Activated T-cell treated with anti-CD3 and anti-CD28 coated beads, Interleukin-2, amount 50 U/mL, for 24 hours (primary cell): Measurements from ENCODE around the gene CHD2.
A peak's percentile ranks its signal among the peaks of the same experiment; 100 is the strongest.
"Not testable (repeated sequence)": the region's sequence is repeated elsewhere in the genome, so short reads cannot be mapped to it uniquely, and the experiment has no call there.

Experiments
- DNase-seq: peaks from one replicate; pipeline ENCODE4 v3.0.0-alpha.2; 2020
- H3K27ac Mint-ChIP-seq: 2 replicates; pipeline ENCODE4 v1.8.0; 2020; ENCODE audit warnings: mild to moderate bottlenecking, mixed read lengths
- H3K27me3 Mint-ChIP-seq: 2 replicates; pipeline ENCODE4 v1.8.0; 2020; ENCODE audit warnings: mixed read lengths
- H3K36me3 Mint-ChIP-seq: 2 replicates; pipeline ENCODE4 v1.8.0; 2020; ENCODE audit warnings: low read depth, mixed read lengths
- H3K4me1 Mint-ChIP-seq: 2 replicates; pipeline ENCODE4 v1.8.0; 2020; ENCODE audit warnings: low read depth, mixed read lengths
- H3K4me3 Mint-ChIP-seq: 2 replicates; pipeline ENCODE4 v1.8.0; 2020; ENCODE audit warnings: mild to moderate bottlenecking, moderate library complexity, mixed read lengths
- H3K9me3 Mint-ChIP-seq: 2 replicates; pipeline ENCODE4 v1.8.0; 2020; ENCODE audit warnings: mixed read lengths

CHD2 gene

GRCh38 chr15:93028632-93029213, 128.6 kb downstream of the CHD2 start:
- peak overlapping the region; percentile 77 for H3K27ac Mint-ChIP-seq
- peaks cover 45% of the 10 kb centered on the region for H3K36me3 Mint-ChIP-seq
- H3K4me3 Mint-ChIP-seq, result no peak overlapping the region
- H3K4me1 Mint-ChIP-seq, result peaks cover 62% of the 10 kb centered on the region
- no peaks in the 10 kb centered on the region for H3K27me3 Mint-ChIP-seq
- DNase-seq, result no peak
- no peaks in the 10 kb centered on the region for H3K9me3 Mint-ChIP-seq

- Mint-ChIP-seq H3K27me3 (no peaks in the 10 kb centered on the region), H3K36me3 (peaks cover 39% of the 10 kb centered on the region), H3K4me1 (peaks cover 56% of the 10 kb centered on the region), H3K9me3 (no peaks in the 10 kb centered on the region), H3K27ac (peak overlapping the region; percentile 77), H3K4me3 (no peak overlapping the region)
- DNase-seq, result no peak
Measured at GRCh38 chr15:93029214-93029835, 129.2 kb downstream of the CHD2 start.

DNA sequence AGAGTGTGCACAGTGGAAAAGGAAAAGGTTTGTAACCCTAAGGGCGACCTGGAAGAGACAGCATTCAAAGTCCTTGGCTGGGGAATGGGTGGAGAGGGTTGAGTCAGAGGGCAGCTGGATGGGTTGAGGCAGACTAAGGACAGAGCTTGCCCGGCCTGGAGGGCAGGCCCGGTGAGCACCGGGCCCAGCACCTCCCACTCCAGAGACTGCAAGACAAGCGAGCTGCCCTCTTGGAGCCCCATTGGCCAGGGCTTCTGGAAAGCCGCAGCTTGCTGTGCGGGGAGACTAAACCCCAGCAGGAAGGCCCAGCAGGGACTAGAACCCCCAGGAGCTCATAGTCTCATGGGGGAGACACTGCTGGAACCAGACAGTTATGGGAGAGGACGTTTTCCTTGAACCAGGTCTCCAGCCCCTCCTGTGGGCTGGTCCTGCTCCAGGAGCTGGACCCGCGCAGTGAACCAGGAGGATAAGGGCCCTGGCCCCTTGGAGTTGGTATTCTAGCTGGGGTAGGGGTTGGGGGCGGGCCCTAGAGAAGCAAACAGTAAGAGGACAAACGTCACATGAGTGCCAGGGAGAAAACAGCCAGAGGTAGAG, 129.8 kb downstream of the CHD2 start:
- Mint-ChIP-seq H3K4me1 (peaks cover 50% of the 10 kb centered on the region), H3K36me3 (peaks cover 33% of the 10 kb centered on the region), H3K27me3 (no peaks in the 10 kb centered on the region), H3K4me3 (no peak overlapping the region), H3K27ac (peak overlapping the region; percentile 74), H3K9me3 (no peaks in the 10 kb centered on the region)
- no peak for DNase-seq

GRCh38 chr15:93030430-93031102, 130.4 kb downstream of the CHD2 start:
- Mint-ChIP-seq H3K9me3 (no peaks in the 10 kb centered on the region), H3K36me3 (peaks cover 27% of the 10 kb centered on the region), H3K4me3 (no peak overlapping the region), H3K4me1 (peaks cover 44% of the 10 kb centered on the region), H3K27me3 (no peaks in the 10 kb centered on the region), H3K27ac (peak overlapping the region; percentile 74)
- DNase-seq, result peak; percentile 79

DNA sequence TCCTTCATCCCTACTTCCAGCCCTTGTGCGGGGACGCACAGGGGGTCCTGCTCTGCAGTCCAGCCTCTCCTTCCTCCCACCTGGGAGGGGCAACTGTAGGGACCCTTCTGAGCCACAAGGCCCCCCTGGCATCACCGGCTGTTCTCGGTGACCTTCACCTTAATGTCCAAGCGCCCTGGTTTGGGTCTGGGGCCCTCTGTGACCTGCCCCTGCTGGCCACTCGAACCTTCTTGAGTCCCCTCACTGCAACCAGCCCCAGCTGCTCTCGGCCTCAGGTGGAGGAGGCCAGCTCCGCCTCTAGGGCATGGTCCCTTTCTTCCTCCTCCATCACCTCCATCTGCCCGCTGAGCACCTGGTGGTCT, 131.0 kb downstream of the CHD2 start:
- peaks cover 22% of the 10 kb centered on the region for H3K36me3 Mint-ChIP-seq
- peaks cover 2% of the 10 kb centered on the region for H3K27me3 Mint-ChIP-seq
- H3K4me1 Mint-ChIP-seq, result peaks cover 43% of the 10 kb centered on the region

GRCh38 chr15:93031557-93032384, 131.6 kb downstream of the CHD2 start:
- not testable (repeated sequence) for H3K27me3 Mint-ChIP-seq, H3K4me3 Mint-ChIP-seq, H3K9me3 Mint-ChIP-seq, H3K27ac Mint-ChIP-seq
- Mint-ChIP-seq H3K36me3 (peaks cover 15% of the 10 kb centered on the region), H3K4me1 (peaks cover 39% of the 10 kb centered on the region)
- peak; percentile 24 for DNase-seq

More for the DNA sequence above, 131.0 kb downstream of the CHD2 start:
- Mint-ChIP-seq H3K9me3 (no peaks in the 10 kb centered on the region), H3K4me3 (no peak overlapping the region), H3K27ac (no peak overlapping the region)
- no peak for DNase-seq

- not testable (repeated sequence) for H3K4me3 Mint-ChIP-seq, H3K9me3 Mint-ChIP-seq, H3K27me3 Mint-ChIP-seq, H3K27ac Mint-ChIP-seq, H3K36me3 Mint-ChIP-seq
- DNase-seq, result peak; percentile 24
- H3K4me1 Mint-ChIP-seq, result peaks cover 38% of the 10 kb centered on the region
Measured at GRCh38 chr15:93032515-93033206, 132.5 kb downstream of the CHD2 start.

DNA sequence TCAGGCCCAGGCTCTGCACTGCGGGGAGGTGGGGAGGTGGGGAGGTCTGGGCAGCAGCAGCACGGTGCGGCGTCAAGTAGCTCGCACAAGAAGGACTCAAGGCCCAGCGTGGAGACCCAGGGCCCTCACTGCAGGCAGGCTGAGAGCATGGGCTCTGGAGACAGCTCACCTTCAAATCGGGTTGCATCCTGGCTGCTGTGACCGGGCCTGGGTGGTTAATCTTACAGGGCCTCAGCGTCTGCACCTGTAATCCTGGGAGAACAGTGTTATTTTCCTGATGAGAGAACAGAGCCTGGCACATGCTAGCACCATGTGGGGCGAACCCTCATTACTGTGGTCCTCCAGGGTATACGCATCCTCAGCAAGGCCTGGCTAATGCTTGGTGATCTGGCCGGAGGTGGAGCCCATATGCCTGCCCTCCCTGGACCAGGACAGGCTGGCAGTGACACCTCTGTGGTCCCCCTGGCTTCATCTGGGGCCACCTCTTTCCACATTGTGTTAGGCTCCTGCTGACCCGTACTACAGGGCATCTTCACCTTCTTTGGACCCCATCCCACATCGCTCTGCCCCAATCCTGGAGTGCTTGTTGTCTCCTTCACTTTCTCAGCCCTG, 133.4 kb downstream of the CHD2 start:
- Mint-ChIP-seq H3K9me3 (no peaks in the 10 kb centered on the region), H3K27ac (no peak overlapping the region), H3K4me1 (peaks cover 30% of the 10 kb centered on the region)

DNA sequence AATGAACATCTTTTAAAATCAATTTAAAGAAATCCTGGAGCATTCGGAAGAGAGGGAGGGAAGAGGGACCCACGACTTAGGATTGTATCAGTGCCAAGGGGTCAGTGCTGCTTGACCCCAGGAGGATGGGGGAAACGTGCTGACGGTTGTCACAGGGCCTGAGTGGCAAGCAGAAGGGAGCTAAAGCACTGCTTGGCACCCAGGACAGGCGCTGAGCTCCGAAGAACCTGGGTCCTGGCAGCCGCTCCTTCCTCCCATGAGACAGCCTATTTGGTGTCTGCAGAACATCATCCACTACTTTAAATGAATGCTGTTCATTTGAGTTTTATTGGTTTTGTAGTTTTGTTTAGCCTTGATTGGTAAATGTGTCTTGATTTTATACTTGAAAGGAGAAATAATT, 134.4 kb downstream of the CHD2 start:
- DNase-seq, result no peak
- H3K4me3 Mint-ChIP-seq, result no peak overlapping the region
- H3K36me3 Mint-ChIP-seq, result no peaks in the 10 kb centered on the region
- H3K9me3 Mint-ChIP-seq, result no peaks in the 10 kb centered on the region
- H3K27me3 Mint-ChIP-seq, result peaks cover 2% of the 10 kb centered on the region
- H3K4me1 Mint-ChIP-seq, result peaks cover 21% of the 10 kb centered on the region
- H3K27ac Mint-ChIP-seq, result no peak overlapping the region

More for the DNA sequence above, 133.4 kb downstream of the CHD2 start:
- Mint-ChIP-seq H3K4me3 (no peak overlapping the region), H3K27me3 (peaks cover 2% of the 10 kb centered on the region), H3K36me3 (peaks cover under 1% of the 10 kb centered on the region)
- DNase-seq, result peak; percentile 17

GRCh38 chr15:93035092-93035915, 135.2 kb downstream of the CHD2 start:
- Mint-ChIP-seq H3K4me1 (peaks cover 13% of the 10 kb centered on the region), H3K9me3 (no peaks in the 10 kb centered on the region), H3K36me3 (no peaks in the 10 kb centered on the region), H3K4me3 (no peak overlapping the region), H3K27ac (no peak overlapping the region), H3K27me3 (peaks cover 2% of the 10 kb centered on the region)
- peak; percentile 28 for DNase-seq

DNA sequence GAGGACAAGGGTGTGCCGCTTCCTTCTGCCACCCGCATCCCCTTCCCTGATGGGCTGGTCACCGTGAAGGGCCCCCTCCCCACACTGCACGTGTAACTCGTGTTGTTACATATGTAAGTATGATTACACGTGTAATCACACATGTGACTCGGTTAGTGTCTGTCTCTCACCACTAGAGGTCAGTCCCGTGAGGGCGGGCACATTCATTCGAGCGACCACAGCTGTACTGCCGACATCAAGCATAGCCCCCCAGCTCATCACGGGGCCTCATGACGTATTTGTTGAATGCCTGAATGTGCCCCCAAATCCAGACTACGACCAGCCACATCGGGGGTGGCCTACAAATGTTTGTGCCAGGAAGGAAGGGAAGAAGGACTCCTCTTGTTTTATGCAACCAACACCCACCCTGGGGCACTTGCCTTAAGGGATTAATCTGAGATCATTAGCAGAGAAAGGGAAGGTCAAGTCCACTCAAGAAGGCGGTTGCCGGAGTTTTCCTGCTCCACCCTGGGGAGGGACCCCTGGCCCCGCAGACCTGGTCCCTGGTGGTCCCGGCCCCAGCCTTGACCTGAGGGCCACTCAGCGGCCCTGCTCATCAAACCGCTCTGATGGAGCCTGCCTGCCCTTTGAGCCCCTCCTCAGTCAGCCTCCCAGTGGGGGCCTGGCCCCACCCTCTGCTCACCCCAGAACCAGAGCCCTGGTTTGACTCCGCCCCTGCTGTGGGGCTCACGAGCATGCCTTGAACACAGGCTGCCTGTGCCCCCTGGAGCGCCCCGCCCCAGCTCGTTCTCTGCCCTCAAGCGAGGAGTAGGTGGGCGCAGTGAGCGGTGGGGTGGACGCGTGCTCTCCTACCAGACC, 136.1 kb downstream of the CHD2 start:
- peak; percentile 67 for DNase-seq
- peaks cover 2% of the 10 kb centered on the region for H3K27me3 Mint-ChIP-seq
- H3K4me3 Mint-ChIP-seq, result no peak overlapping the region
- H3K4me1 Mint-ChIP-seq, result peaks cover 8% of the 10 kb centered on the region
- H3K27ac Mint-ChIP-seq, result peak overlapping the region; percentile 76
- H3K9me3 Mint-ChIP-seq, result no peaks in the 10 kb centered on the region
- H3K36me3 Mint-ChIP-seq, result no peaks in the 10 kb centered on the region
